ENCODE results near the gene CD83. TPM values are rescaled to one million over a fixed set of nuclear protein-coding genes. Genes with fewer than 3 reads are reported as not detected.

Gene CD83
- total RNA-seq, 1 experiment from 2014 or later = 1.0 TPM

DNA sequence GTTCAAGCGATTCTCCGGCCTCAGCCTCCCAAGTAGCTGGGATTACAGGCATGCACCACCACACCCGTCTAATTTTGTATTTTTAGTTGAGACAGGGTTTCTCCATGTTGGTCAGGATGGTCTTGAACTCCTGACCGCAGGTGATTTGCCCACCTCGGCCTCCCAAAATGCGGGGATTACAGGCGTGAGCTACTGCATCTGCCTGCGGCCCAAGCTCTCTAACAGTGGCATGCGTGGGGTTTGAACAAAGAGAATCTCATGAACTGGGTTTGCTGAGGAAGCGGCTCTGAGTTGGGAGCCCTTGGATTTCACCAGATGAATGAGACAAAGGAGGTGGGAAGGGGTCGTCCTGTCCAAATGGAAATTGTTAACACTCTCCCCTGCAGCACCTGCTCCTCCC is 33.2 kb upstream of the CD83 start:
- Histone ChIP-seq H3K27me3 (replicated peaks; ENCODE audit: control insufficient read depth, insufficient read depth, low read length) (no peaks in the 10 kb centered on the region), H3K4me1 (peaks cover 8% of the 10 kb centered on the region; the same call in 1 of the 2 replicates), H3K4me3 (ENCODE audit: low read depth, low read length) (no peak overlapping the region), H3K9me3 (no peaks in the 10 kb centered on the region), H3K36me3 (ENCODE audit: control insufficient read depth, insufficient read depth, low read length) (no peaks in the 10 kb centered on the region)
- ChIA-PET POLR2A (interaction anchor here (0.6 kb wide), 1 partner anchor 1245 kb away, joined by 3 read pairs; no protein-coding TSS in a partner anchor), CTCF (no interaction called here)
- no peak overlapping the region for H3K27ac Mint-ChIP-seq (ENCODE audit: unreplicated experiment)
- H3K4me1 Mint-ChIP-seq (ENCODE audit: low read depth, unreplicated experiment) = peaks cover 7% of the 10 kb centered on the region
- no TSS peak for BruUV-seq (replicated peaks)
- H3K4me3 Mint-ChIP-seq (ENCODE audit: unreplicated experiment) = no peak overlapping the region
- intact Hi-C loops (cut with micrococcal nuclease; ENCODE audit: unreplicated experiment) = no loop called here
- TF ChIP-seq, protein P1, sequence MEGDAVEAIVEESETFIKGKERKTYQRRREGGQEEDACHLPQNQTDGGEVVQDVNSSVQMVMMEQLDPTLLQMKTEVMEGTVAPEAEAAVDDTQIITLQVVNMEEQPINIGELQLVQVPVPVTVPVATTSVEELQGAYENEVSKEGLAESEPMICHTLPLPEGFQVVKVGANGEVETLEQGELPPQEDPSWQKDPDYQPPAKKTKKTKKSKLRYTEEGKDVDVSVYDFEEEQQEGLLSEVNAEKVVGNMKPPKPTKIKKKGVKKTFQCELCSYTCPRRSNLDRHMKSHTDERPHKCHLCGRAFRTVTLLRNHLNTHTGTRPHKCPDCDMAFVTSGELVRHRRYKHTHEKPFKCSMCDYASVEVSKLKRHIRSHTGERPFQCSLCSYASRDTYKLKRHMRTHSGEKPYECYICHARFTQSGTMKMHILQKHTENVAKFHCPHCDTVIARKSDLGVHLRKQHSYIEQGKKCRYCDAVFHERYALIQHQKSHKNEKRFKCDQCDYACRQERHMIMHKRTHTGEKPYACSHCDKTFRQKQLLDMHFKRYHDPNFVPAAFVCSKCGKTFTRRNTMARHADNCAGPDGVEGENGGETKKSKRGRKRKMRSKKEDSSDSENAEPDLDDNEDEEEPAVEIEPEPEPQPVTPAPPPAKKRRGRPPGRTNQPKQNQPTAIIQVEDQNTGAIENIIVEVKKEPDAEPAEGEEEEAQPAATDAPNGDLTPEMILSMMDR (IDR thresholded peaks at IDR 0.05; ENCODE audit: insufficient read depth in 1 of 2, low read depth in 1 of 2, low read length in 1 of 2, severe bottlenecking in 1 of 2, unreplicated experiment in 1 of 2) = no peak
- no peak for DNase-seq
- no peaks in the 10 kb centered on the region for H3K9me3 Mint-ChIP-seq (ENCODE audit: unreplicated experiment)
- H3K36me3 Mint-ChIP-seq (ENCODE audit: insufficient read depth, unreplicated experiment) = no peaks in the 10 kb centered on the region
- peaks cover 8% of the 10 kb centered on the region for H3K27me3 Mint-ChIP-seq (ENCODE audit: insufficient read depth, unreplicated experiment)

DNA sequence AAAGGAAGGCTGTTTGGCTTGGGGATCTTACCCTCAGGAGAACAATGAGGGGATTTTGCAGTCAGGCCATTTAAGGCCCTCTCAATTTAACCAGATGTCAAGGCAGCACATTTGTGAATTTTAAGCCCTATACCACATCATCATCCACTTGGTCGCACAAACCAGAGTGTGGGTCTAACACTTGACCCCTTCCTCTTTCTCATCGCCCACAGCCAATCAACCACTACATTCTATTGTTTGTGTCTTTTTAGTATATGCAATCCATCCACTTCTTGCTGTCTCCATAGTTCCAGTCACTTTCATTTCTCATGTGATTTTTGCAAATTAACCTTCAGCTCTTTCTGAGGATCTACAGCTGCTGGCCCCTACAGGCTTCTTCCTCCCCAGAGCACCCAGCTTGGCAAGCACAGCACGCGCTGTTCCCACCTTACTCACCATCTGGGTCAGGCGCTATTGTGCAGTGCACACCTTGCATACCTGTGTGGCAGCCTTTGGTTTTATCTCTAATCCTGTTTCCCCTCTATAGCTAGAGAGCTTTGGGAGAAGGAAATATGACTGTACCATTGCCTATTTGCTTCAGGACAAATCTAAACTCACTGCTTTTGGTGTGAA is 32.3 kb upstream of the CD83 start:
- peaks cover 8% of the 10 kb centered on the region for H3K27me3 Mint-ChIP-seq (ENCODE audit: insufficient read depth, unreplicated experiment)
- no peak overlapping the region for H3K4me3 Mint-ChIP-seq (ENCODE audit: unreplicated experiment)
- H3K9me3 ChIP-seq = no peaks in the 10 kb centered on the region
- no peak overlapping the region for H3K27ac Mint-ChIP-seq (ENCODE audit: unreplicated experiment)
- POLR2A ChIA-PET = no interaction called here
- H3K4me1 Mint-ChIP-seq (ENCODE audit: low read depth, unreplicated experiment) = peaks cover 7% of the 10 kb centered on the region
- H3K36me3 ChIP-seq (ENCODE audit: control insufficient read depth, insufficient read depth, low read length) = no peaks in the 10 kb centered on the region
- intact Hi-C loops (cut with micrococcal nuclease; ENCODE audit: unreplicated experiment) = no loop called here
- DNase-seq = no peak
- H3K9me3 Mint-ChIP-seq (ENCODE audit: unreplicated experiment) = no peaks in the 10 kb centered on the region
- peaks cover 8% of the 10 kb centered on the region; the same call in 1 of the 2 replicates for H3K4me1 ChIP-seq
- no TSS peak for BruUV-seq (replicated peaks)
- TF ChIP-seq, protein P1 (IDR thresholded peaks at IDR 0.05; ENCODE audit: insufficient read depth in 1 of 2, low read depth in 1 of 2, low read length in 1 of 2, severe bottlenecking in 1 of 2, unreplicated experiment in 1 of 2) = no peak
- CTCF ChIA-PET = no interaction called here
- H3K27me3 ChIP-seq (replicated peaks; ENCODE audit: control insufficient read depth, insufficient read depth, low read length) = no peaks in the 10 kb centered on the region
- no peaks in the 10 kb centered on the region for H3K36me3 Mint-ChIP-seq (ENCODE audit: insufficient read depth, unreplicated experiment)
- H3K4me3 ChIP-seq (ENCODE audit: low read depth, low read length) = no peak overlapping the region

DNA sequence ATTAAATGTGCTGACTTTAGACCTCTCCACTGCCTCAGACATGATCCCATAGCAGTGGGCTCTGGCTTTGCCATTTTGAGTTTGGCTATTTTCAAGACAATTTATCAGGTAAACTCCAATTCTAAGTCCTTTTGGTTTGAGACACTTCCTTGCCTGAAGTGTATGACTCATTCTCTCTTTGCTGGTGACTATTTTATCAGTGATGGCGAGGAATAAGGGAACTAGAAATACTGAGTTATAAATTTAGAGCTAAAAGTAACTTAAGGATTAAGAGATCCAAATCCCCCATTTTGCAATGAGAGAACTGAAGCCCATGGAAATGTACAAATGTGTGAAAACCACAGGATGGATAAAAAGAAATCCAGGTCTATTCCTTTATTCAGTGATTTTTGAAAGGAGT is 30.9 kb upstream of the CD83 start:
- no peaks in the 10 kb centered on the region for H3K4me1 Mint-ChIP-seq (ENCODE audit: low read depth, unreplicated experiment)

More for the DNA sequence above, 30.9 kb upstream of the CD83 start:
- ChIA-PET POLR2A (no interaction called here), CTCF (no interaction called here)
- no peak overlapping the region for H3K4me3 ChIP-seq (ENCODE audit: low read depth, low read length)
- no peaks in the 10 kb centered on the region for H3K36me3 ChIP-seq (ENCODE audit: control insufficient read depth, insufficient read depth, low read length)
- TF ChIP-seq, protein P1 (IDR thresholded peaks at IDR 0.05; ENCODE audit: insufficient read depth in 1 of 2, low read depth in 1 of 2, low read length in 1 of 2, severe bottlenecking in 1 of 2, unreplicated experiment in 1 of 2) = no peak
- no peaks in the 10 kb centered on the region for H3K9me3 ChIP-seq
- H3K36me3 Mint-ChIP-seq (ENCODE audit: insufficient read depth, unreplicated experiment) = no peaks in the 10 kb centered on the region
- H3K4me1 ChIP-seq = no peaks in the 10 kb centered on the region
- no peaks in the 10 kb centered on the region for H3K9me3 Mint-ChIP-seq (ENCODE audit: unreplicated experiment)
- DNase-seq = no peak
- H3K27ac Mint-ChIP-seq (ENCODE audit: unreplicated experiment) = no peak overlapping the region
- H3K27me3 ChIP-seq (replicated peaks; ENCODE audit: control insufficient read depth, insufficient read depth, low read length) = no peaks in the 10 kb centered on the region
- peaks cover 8% of the 10 kb centered on the region for H3K27me3 Mint-ChIP-seq (ENCODE audit: insufficient read depth, unreplicated experiment)
- intact Hi-C loops (cut with micrococcal nuclease; ENCODE audit: unreplicated experiment) = no loop called here
- H3K4me3 Mint-ChIP-seq (ENCODE audit: unreplicated experiment) = no peak overlapping the region
- no TSS peak for BruUV-seq (replicated peaks)

Data from Caco-2 (cell line).